A673 (cell line): ENCODE results near the gene SAA1. TPM values are rescaled to one million over a fixed set of nuclear protein-coding genes. Genes with fewer than 3 reads are reported as not detected.

Experiments used
- BruUV-seq: library from RNA; stranded (reverse); fragments of 400-500 nt; replicated peaks from 2 replicates; lab custom pipeline; 2021; lab: Mats Ljungman, UMichigan
- CTCF ChIA-PET: fragments of 300-600 bp; sonication (Branson Sonifier 250); formaldehyde crosslinking; loops from one replicate; lab custom pipeline; 2022; ENCODE audit warnings: antibody characterized with exemption; lab: Charles Lee
- POLR2A ChIA-PET: fragments of 300-600 bp; sonication (Branson Sonifier 250); formaldehyde crosslinking; loops from one replicate; lab custom pipeline; 2022; ENCODE audit warnings: antibody characterized with exemption; ENCODE audit not compliant: low non-redundant PET; lab: Charles Lee
- DNase-seq: peaks from one replicate; pipeline ENCODE4 v3.0.0-alpha.2; 2015; ENCODE audit warnings: low spot score
- H3K27ac ChIP-seq: fragments of 200-600 bp; sonication (generic); 2 replicates; pipeline ENCODE4 v1.5.1; 2016; ENCODE audit warnings: mixed run types, low read depth, mild to moderate bottlenecking, mixed read lengths, antibody characterized with exemption, low read length; ENCODE audit not compliant: poor library complexity, severe bottlenecking
- H3K27me3 ChIP-seq: fragments of 200-600 bp; sonication (generic); replicated peaks from 2 replicates; pipeline ENCODE4 v1.6.1; 2017; ENCODE audit warnings: mixed run types, low read depth, mild to moderate bottlenecking, mixed read lengths, antibody characterized with exemption, low read length; ENCODE audit not compliant: insufficient read depth, poor library complexity
- H3K36me3 ChIP-seq: fragments of 200-600 bp; sonication (generic); 2 replicates; pipeline ENCODE4 v1.6.1; 2016; ENCODE audit warnings: mixed run types, mild to moderate bottlenecking, mixed read lengths, antibody characterized with exemption, low read length; ENCODE audit not compliant: insufficient read depth, poor library complexity, severe bottlenecking
- H3K4me1 ChIP-seq: fragments of 200-600 bp; sonication (generic); 2 replicates; pipeline ENCODE4 v1.6.1; 2017; ENCODE audit warnings: mixed run types, mild to moderate bottlenecking, mixed read lengths, antibody characterized with exemption, low read length; ENCODE audit not compliant: insufficient read depth, poor library complexity, severe bottlenecking
- H3K4me3 ChIP-seq: fragments of 200-600 bp; sonication (generic); 2 replicates; pipeline ENCODE4 v1.5.1; 2016; ENCODE audit warnings: low read depth, mixed run types, mild to moderate bottlenecking, mixed read lengths, low read length; ENCODE audit not compliant: poor library complexity, severe bottlenecking
- H3K9me3 ChIP-seq: fragments of 200-600 bp; sonication (generic); 2 replicates; pipeline ENCODE4 v1.6.1; 2016; ENCODE audit warnings: mixed run types, low read depth, mild to moderate bottlenecking, mixed read lengths, antibody characterized with exemption, low read length; ENCODE audit not compliant: poor library complexity, severe bottlenecking
- EZH2 ChIP-seq: fragments of 200-600 bp; sonication (generic); IDR thresholded peaks from 2 replicates; pipeline ENCODE4 v1.6.1; 2017; ENCODE audit warnings: borderline replicate concordance, low read depth, mild to moderate bottlenecking, mixed read lengths, antibody characterized with exemption, low read length; ENCODE audit not compliant: poor library complexity, severe bottlenecking
- intact Hi-C: fragments of 100-400 bp; cut with micrococcal nuclease; formaldehyde crosslinking; loops from one replicate; pipeline ENCODE4 v1.10.0; 2022; ENCODE audit not compliant: unreplicated experiment
- total RNA-seq: library from RNA; stranded (reverse); gene quantifications from 2 replicates; pipeline ENCODE4 v1.2.3, GENCODE V29; 2021
- TF ChIP-seq, protein P1 (sequence below): fragments of 300-800, 200-600 bp; sonication (generic); conservative IDR thresholded peaks from 2 replicates; pipeline ENCODE4 v1.5.1; 2017; ENCODE audit warnings: low read depth, mild to moderate bottlenecking, antibody characterized with exemption, low read length, moderate library complexity, mixed read lengths

The SAA1 gene
- total RNA-seq, 1 experiment from 2014 or later: not detected

DNA sequence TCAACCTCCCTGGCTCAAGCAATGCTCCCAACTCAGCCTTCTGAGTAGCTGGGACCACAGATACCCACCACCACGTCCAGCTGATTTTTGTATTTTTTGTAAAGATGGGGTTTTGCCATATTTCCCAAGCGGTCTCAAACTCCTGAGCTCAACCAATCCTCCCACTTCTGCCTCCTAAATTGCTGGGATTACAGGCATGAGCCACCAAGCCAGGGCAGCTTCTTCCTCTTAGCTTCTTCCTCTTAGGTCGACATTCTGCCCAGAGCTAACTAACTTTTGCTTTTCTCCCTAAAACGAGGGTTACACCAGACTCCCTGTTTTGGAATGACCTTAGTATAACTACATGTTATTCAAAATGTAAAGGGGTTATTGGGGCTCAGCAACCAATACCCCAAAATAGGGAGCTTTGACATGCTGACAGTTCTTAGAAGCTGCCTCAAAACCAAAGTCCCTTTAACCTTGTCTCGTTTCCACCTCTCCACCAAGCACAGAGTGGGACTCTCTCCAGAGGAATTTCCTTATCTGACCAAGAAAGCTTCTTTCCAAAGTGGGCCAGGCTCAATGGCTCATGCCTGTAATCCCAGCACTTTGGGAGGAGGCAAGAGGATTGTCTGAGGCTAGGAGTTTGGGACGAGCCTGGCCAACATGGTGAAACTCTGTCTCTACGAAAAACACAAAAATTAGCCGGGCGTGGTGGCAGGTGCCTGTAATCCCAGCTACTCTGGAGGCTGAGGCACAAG lies 48.9 kb downstream of the SAA1 start:
- CTCF ChIA-PET: no interaction called here
- Histone ChIP-seq H3K9me3 (no peaks in the 10 kb centered on the region), H3K4me3 (no peak overlapping the region), H3K36me3 (peaks cover 10% of the 10 kb centered on the region), H3K27me3 (no peaks in the 10 kb centered on the region), H3K4me1 (no peaks in the 10 kb centered on the region), H3K27ac (no peak overlapping the region)
- no TSS peak for BruUV-seq
- POLR2A ChIA-PET: no interaction called here
- no peak for TF ChIP-seq EZH2
- TF ChIP-seq, protein P1, sequence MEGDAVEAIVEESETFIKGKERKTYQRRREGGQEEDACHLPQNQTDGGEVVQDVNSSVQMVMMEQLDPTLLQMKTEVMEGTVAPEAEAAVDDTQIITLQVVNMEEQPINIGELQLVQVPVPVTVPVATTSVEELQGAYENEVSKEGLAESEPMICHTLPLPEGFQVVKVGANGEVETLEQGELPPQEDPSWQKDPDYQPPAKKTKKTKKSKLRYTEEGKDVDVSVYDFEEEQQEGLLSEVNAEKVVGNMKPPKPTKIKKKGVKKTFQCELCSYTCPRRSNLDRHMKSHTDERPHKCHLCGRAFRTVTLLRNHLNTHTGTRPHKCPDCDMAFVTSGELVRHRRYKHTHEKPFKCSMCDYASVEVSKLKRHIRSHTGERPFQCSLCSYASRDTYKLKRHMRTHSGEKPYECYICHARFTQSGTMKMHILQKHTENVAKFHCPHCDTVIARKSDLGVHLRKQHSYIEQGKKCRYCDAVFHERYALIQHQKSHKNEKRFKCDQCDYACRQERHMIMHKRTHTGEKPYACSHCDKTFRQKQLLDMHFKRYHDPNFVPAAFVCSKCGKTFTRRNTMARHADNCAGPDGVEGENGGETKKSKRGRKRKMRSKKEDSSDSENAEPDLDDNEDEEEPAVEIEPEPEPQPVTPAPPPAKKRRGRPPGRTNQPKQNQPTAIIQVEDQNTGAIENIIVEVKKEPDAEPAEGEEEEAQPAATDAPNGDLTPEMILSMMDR: no peak
- intact Hi-C loops: no loop called here
- no peak for DNase-seq

DNA sequence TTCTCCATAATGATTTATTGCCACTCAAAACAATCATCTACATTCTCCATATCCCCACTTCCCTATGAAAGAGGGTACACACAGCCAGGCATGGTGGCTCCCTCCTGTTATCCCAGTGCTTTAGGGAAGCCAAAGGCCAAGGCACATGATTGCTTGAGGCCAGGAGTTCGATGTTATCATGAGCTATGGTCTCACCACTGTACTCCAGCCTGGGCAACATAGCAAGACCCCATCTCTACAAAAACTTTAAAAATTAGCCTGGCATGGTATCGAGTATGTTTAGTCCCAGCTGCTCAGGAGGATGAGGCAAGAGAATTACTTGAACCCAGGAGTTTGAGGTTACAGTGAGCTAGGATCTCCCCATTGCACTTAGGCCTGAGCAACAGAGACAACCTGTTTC lies 49.8 kb downstream of the SAA1 start:
- ChIA-PET POLR2A (no interaction called here), CTCF (no interaction called here)
- no TSS peak for BruUV-seq
- Histone ChIP-seq H3K4me1 (peaks cover 5% of the 10 kb centered on the region), H3K4me3 (no peak overlapping the region), H3K9me3 (no peaks in the 10 kb centered on the region), H3K27ac (no peak overlapping the region), H3K36me3 (peaks cover under 1% of the 10 kb centered on the region), H3K27me3 (no peaks in the 10 kb centered on the region)
- intact Hi-C loops: no loop called here
- TF ChIP-seq, protein P1: no peak
- TF ChIP-seq EZH2: no peak
- DNase-seq: no peak

DNA sequence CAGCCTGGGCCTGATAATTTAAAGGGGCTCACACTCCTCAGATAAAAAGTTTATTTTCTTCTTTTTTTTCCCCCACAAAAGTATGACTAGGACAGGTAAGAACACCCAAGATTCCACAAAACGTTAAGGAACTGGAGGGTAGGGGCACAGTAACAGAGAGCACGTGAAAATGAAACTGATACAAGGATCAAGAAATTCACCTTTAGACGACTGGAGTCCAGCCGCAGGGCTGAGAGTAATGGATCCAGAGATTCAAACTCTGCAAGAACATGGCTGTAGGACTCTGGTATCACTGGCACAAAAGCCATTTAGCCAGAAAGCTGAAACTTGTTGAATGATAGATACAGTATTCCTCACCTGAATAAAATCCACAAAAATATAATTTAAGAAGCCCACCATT lies 51.5 kb downstream of the SAA1 start:
- no peaks in the 10 kb centered on the region for H3K36me3 ChIP-seq
- intact Hi-C loops: no loop called here
- no peak overlapping the region for H3K4me3 ChIP-seq
- H3K4me1 ChIP-seq: peaks cover 5% of the 10 kb centered on the region
- no peaks in the 10 kb centered on the region for H3K9me3 ChIP-seq
- no peak for DNase-seq
- POLR2A ChIA-PET: no interaction called here
- no peak overlapping the region for H3K27ac ChIP-seq
- CTCF ChIA-PET: no interaction called here
- BruUV-seq: no TSS peak
- TF ChIP-seq EZH2: no peak
- TF ChIP-seq, protein P1: no peak
- H3K27me3 ChIP-seq: no peaks in the 10 kb centered on the region

Other genes with a start within 250 kb of the SAA1 start
- gene TPH1, start 220.0 kb upstream of the SAA1 start, total RNA-seq: 0.21 and 0.24 TPM in 2 replicates
- 37.7 and 39.5 TPM in 2 replicates for gene SAAL1, start 160.2 kb upstream of the SAA1 start, total RNA-seq
- not detected in 2 replicates for gene MRGPRX3, start 133.7 kb upstream of the SAA1 start, total RNA-seq
- not detected in 2 replicates for gene MRGPRX4, start 93.4 kb upstream of the SAA1 start, total RNA-seq
- gene SAA4, start 29.5 kb upstream of the SAA1 start, total RNA-seq: not detected in 2 replicates
- 1.2 TPM in 1 of 2 replicates, not detected in the other for gene SAA2, start 17.6 kb upstream of the SAA1 start, total RNA-seq
- gene HPS5, start 55.9 kb downstream of the SAA1 start, total RNA-seq: 17.7 and 18.9 TPM in 2 replicates
- gene GTF2H1, start 56.3 kb downstream of the SAA1 start, total RNA-seq: 46.9 and 56.2 TPM in 2 replicates
- gene LDHA, start 128.3 kb downstream of the SAA1 start, total RNA-seq: 613 and 715 TPM in 2 replicates
- not detected in 2 replicates for gene LDHC, start 146.1 kb downstream of the SAA1 start, total RNA-seq
- not detected in 2 replicates for gene LDHAL6A, start 189.6 kb downstream of the SAA1 start, total RNA-seq